Measurements from ENCODE around the gene FBXO9. TPM values are rescaled to one million over a fixed set of nuclear protein-coding genes. Genes with fewer than 3 reads are reported as not detected.

The FBXO9 gene
- polyA plus RNA-seq, 3 donors: 47.7 to 105 (median 61.5) TPM

GRCh38 chr6:53130569-53131290 lies 65.5 kb downstream of the FBXO9 start:
- H3K27ac ChIP-seq (ENCODE audit: low read depth in 1 of 2, low read length in 2 of 2): no peak overlapping the region
- no peaks in the 10 kb centered on the region for H3K9me3 ChIP-seq (replicated peaks in 1 of 2; ENCODE audit: control insufficient read depth in 1 of 2, insufficient read depth in 1 of 2, low read length in 2 of 2)
- Mint-ChIP-seq H3K4me1 (peaks cover 3% of the 10 kb centered on the region), H3K27ac (no peak overlapping the region), H3K4me3 (no peak overlapping the region), H3K36me3 (no peaks in the 10 kb centered on the region), H3K9me3 (no peaks in the 10 kb centered on the region), H3K27me3 (ENCODE audit: low read depth in 3 of 3) (peaks cover 4 to 14% (median 13%) of the 10 kb centered on the region in 3 donors)
- TF ChIP-seq CTCF (IDR thresholded peaks at IDR 0.05): no peak
- H3K4me2 ChIP-seq (replicated peaks; ENCODE audit: extremely low read depth, low read length, poor library complexity, severe bottlenecking): no peak overlapping the region
- no peak overlapping the region for H2AFZ ChIP-seq (ENCODE audit: insufficient read depth, low read depth, low read length, poor library complexity, severe bottlenecking)
- no peaks in the 10 kb centered on the region for H3K27me3 ChIP-seq (ENCODE audit: control insufficient read depth in 2 of 2, insufficient read depth in 2 of 2, low read length in 2 of 2)
- no peak overlapping the region for H3K4me3 ChIP-seq (replicated peaks in 1 of 3; ENCODE audit: low read depth in 2 of 3, low read length in 3 of 3)
- no peaks in the 10 kb centered on the region for H3K4me1 ChIP-seq (ENCODE audit: control insufficient read depth in 1 of 2, insufficient read depth in 2 of 2, low read length in 2 of 2)
- no peaks in the 10 kb centered on the region for H3K79me2 ChIP-seq (ENCODE audit: insufficient read depth, low read length)
- no peaks in the 10 kb centered on the region for H3K36me3 ChIP-seq (replicated peaks in 1 of 2; ENCODE audit: control insufficient read depth in 1 of 2, insufficient read depth in 2 of 2, low read length in 2 of 2)
- WGBS (ENCODE audit: insufficient coverage): 80% methylated on average over 2 of the region's 6 CpGs
- no peak for DNase-seq
- H4K20me1 ChIP-seq (ENCODE audit: insufficient read depth, low read length): no peaks in the 10 kb centered on the region
- no peak overlapping the region for H3K9ac ChIP-seq (ENCODE audit: insufficient read depth, low read length, poor library complexity, severe bottlenecking)
- intact Hi-C loops (cut with micrococcal nuclease): no loop called here

GRCh38 chr6:53133961-53134360 lies 68.8 kb downstream of the FBXO9 start:
- Histone ChIP-seq H3K4me2 (replicated peaks; ENCODE audit: extremely low read depth, low read length, poor library complexity, severe bottlenecking) (no peak overlapping the region), H3K27me3 (ENCODE audit: control insufficient read depth in 2 of 2, insufficient read depth in 2 of 2, low read length in 2 of 2) (no peaks in the 10 kb centered on the region), H3K9me3 (replicated peaks in 1 of 2; ENCODE audit: control insufficient read depth in 1 of 2, insufficient read depth in 1 of 2, low read length in 2 of 2) (no peaks in the 10 kb centered on the region), H2AFZ (ENCODE audit: insufficient read depth, low read depth, low read length, poor library complexity, severe bottlenecking) (no peak overlapping the region), H3K27ac (ENCODE audit: low read depth in 1 of 2, low read length in 2 of 2) (no peak overlapping the region), H4K20me1 (ENCODE audit: insufficient read depth, low read length) (no peaks in the 10 kb centered on the region), H3K79me2 (ENCODE audit: insufficient read depth, low read length) (no peaks in the 10 kb centered on the region), H3K4me3 (replicated peaks in 1 of 3; ENCODE audit: low read depth in 2 of 3, low read length in 3 of 3) (no peak overlapping the region), H3K36me3 (replicated peaks in 1 of 2; ENCODE audit: control insufficient read depth in 1 of 2, insufficient read depth in 2 of 2, low read length in 2 of 2) (no peaks in the 10 kb centered on the region), H3K9ac (ENCODE audit: insufficient read depth, low read length, poor library complexity, severe bottlenecking) (no peak overlapping the region), H3K4me1 (ENCODE audit: control insufficient read depth in 1 of 2, insufficient read depth in 2 of 2, low read length in 2 of 2) (no peaks in the 10 kb centered on the region)
- Mint-ChIP-seq H3K4me3 (no peak overlapping the region), H3K27ac (no peak overlapping the region), H3K4me1 (peaks cover 3% of the 10 kb centered on the region), H3K36me3 (no peaks in the 10 kb centered on the region), H3K9me3 (no peaks in the 10 kb centered on the region), H3K27me3 (ENCODE audit: low read depth in 3 of 3) (peaks cover 3 to 11% (median 6%) of the 10 kb centered on the region in 3 donors)
- no peak for DNase-seq
- 91% methylated on average over 7 of the region's 16 CpGs for WGBS (ENCODE audit: insufficient coverage)
- no peak for TF ChIP-seq CTCF (IDR thresholded peaks at IDR 0.05)
- intact Hi-C loops (cut with micrococcal nuclease): no loop called here

Data from CD14-positive monocyte (primary cell).